ENCODE measurements around the gene SEPTIN5.

The SEPTIN5 gene

DNA sequence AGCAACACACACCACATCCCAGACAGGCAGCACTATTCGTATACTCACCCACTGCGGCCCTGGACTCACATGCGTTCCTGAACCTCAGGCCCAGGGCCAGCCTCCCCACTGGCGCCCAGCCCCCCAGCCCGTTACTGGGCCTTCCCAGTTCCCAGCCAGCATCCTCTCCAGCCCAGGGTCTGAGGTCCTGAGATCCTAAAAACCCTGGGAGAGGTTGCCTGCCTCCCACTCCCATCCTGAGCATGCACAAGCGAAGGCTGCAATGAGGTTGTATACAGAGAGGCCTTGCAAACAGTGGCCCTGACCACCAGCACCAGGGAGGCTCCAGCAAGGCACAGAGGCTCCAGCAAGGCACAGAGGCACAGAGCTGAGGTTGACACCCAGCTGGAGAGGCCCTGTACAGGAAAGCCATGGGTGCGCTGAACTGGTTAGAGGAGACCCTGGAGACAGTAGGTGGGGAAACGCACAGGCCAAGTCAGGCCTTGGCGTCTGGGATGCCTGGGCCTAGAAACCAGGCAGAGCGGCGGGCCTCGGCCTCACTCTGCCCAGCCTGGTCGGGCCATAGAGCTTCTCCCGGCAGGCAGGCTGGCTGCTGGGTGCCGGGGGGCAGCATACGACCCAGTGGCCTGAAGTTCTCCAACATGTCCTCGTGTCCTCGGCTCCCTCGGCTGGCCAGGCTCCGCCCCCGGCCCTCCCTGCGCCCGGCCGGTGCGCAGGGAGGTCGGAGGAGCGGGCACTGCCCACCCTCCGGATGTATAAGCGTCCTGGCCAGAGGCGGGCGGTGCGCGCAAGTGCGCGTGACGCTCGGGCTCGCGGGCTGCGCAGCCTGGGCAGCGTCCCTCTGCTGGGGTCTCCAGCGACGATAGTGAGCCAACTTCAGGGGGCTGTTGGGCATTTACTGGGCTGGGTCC is 43.9 kb downstream of the SEPTIN5 start:
- DNase-seq = no peak

DNA sequence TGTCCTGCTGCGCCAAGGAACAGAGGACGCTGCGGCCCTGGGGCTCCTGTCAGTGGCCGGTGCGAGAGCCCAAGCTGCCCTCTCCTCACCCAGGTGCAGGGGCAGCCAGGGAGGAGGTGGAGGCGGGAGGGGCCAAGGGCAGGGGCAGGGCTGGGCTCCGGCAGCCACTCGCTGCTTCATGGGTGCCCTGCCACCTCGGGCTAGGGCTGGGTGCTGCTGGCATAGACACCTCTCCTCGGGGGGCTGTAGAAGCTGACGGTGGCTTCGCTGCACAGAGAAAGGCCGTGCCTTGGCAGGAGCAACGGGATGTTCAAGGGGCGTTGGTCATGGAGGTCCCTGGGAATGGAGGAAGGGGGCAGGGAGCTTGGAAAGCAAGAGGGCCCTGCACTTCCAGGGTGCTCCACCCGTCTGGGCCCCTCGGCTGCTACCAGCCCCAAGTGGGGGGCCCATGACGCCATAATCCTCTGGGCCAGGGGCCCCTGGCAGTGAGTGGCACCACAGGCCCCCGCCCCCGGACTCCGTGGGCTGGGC is 44.7 kb downstream of the SEPTIN5 start:
- no peak for DNase-seq

GRCh38 chr22:19759427-19760057 is 45.2 kb downstream of the SEPTIN5 start:
- DNase-seq = no peak

GRCh38 chr22:19760058-19760950 is 46.0 kb downstream of the SEPTIN5 start, which contains the start of gene TBX1:
Gene TBX1, plus strand, starts transcription at chr22:19760778. Its CDS starts 66 bp downstream, at chr22:19760844.
- no peak for DNase-seq

GRCh38 chr22:19760951-19761724 is 46.8 kb downstream of the SEPTIN5 start:
- no peak for DNase-seq

- DNase-seq = no peak
Observed at GRCh38 chr22:19761725-19762567, 47.6 kb downstream of the SEPTIN5 start.

GRCh38 chr22:19762568-19763457 is 48.5 kb downstream of the SEPTIN5 start:
- DNase-seq = no peak

DNA sequence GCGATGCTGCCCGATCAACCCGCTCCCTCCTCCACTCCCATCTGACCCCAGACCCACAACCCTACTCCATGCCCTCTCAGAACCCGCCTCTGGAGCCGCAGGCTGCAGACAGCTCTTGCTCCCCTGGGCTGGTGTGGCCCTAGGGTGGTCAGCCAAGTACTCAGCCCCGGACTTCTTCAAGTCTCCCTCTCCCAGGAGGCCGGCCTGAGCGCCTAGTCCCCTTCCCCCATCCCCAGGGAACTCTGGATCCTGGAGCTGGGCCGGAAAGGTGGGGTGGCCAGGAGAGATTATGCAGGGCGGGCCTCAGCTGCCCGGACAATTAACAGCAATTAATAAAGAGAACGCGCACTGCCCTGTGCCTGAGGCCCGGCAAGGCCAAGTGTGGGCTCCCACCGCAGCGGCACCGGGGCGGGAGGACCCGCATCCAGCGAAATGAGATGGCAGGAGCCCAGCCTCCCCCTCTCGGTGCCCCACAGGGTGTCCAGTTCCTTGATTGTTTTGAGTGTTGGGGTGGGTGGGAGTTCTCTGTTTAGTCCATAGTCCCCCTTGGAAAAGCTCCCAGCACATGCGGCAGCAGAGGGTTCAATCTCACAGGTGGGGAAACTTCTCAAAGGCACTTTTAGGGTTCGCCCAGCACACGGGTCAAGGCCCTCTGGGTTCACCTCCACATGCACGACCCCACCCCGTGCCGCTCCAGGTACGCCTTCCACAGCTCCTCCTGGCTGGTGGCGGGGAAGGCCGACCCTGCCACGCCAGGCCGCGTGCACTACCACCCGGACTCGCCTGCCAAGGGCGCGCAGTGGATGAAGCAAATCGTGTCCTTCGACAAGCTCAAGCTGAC is 49.4 kb downstream of the SEPTIN5 start:
- DNase-seq = no peak

DNA sequence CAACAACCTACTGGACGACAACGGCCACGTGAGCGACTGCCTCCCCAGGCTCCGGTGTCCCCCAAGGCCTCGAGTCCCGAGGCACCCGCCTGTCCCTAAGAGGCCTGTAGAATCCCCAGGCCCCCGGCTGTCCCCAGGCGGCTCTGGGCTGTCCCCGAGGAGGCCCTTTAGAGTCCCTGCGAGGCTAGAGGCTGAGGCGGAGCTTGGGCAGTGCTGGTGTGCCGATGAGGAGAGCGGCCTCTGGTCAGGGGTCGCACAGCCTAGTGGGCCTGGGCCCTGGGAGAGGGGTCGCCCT is 49.9 kb downstream of the SEPTIN5 start:
- no peak for DNase-seq

DNA sequence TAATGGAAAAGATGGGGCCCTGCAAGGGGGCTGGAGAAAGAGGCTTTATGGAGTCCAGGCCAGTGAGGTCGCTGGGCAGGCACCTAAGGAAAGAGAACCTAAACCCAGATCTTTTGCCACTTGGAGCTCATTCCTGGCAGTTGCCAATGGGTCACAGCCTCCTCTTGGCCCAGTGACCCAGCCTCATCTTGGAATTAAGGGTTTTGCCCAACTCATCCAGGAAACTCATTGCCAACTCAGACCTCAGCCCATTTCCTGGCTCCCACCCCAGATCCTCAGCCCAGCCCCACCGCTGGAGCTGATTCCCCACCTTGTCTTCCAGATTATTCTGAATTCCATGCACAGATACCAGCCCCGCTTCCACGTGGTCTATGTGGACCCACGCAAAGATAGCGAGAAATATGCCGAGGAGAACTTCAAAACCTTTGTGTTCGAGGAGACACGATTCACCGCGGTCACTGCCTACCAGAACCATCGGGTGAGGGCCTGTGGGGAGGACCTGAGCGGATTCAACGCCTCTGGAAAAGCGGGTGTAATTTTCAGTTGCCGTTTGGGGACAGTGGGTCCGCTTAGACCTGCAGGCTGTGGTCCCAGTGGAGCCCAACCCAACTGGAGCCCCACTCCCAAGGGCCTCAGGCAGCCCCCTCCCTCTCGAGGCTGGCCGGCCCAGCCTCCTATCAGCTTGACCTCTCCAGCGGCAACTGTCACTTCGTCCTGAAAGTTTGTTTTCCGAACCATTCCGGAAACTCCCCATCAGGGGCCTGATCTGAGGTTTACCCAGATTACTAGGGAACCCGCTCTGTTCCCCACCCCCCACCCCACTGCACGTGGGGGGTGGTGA is 50.6 kb downstream of the SEPTIN5 start:
- DNase-seq = no peak

DNA sequence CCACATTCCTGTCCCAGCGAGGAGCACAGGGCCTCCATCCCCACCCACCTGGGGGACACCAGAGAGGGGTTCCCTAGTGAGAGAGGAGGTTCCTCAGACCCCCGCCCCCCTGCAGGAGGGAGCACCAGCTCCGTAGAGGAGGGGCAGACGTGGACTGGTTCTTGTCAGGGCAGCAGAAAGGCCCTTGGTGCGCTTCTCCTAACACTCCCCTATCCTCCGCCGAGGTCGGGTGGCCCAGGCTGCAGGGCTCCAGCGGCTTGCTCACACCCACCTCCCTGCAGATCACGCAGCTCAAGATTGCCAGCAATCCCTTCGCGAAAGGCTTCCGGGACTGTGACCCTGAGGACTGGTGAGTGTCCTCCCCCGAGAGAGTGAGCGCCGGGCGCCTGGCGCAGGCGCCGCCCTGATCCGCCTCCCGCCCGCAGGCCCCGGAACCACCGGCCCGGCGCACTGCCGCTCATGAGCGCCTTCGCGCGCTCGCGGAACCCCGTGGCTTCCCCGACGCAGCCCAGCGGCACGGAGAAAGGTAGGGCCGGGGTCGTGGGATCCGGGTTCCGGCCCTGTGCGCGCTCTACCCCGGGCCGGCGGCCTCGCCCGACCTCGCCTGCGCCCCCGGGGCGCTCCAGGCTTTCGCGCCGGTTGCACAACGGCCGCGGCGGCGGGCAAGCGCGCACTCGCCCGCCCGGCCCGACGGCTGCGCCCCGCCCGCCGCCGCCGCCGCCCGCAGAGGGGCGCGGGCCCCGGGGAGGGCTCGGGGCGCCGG is 51.4 kb downstream of the SEPTIN5 start:
- no peak for DNase-seq

GRCh38 chr22:19766240-19766510 is 51.9 kb downstream of the SEPTIN5 start:
- DNase-seq = no peak

GRCh38 chr22:19766511-19767426 is 52.5 kb downstream of the SEPTIN5 start:
- DNase-seq = no peak

GRCh38 chr22:19767427-19768341 is 53.4 kb downstream of the SEPTIN5 start:
- no peak for DNase-seq
